K562 (cell line): ENCODE measurements around the gene OR13J1. TPM values are rescaled to one million over a fixed set of nuclear protein-coding genes. Genes with fewer than 3 reads are reported as not detected.

Experiments
- ATAC-seq: fragments of 200-7000 bp; cut with Tn5 transposase; 3 replicates; pipeline ENCODE4 v1.9.1; 2020; ENCODE audit warnings: moderate library complexity
- BruUV-seq: library from RNA; stranded (reverse); fragments of 400-500 nt; replicated peaks from 2 replicates; lab custom pipeline; 2021; lab: Mats Ljungman, UMichigan
- CTCF ChIA-PET: fragments of 300-600 bp; formaldehyde crosslinking; extraction: SDS; loops from one replicate; lab custom pipeline; 2021; ENCODE audit warnings: low intra/inter-chr PET ratio; lab: Yijun Ruan, JAX
- POLR2A ChIA-PET: fragments of 300-600, 350-650 bp; sonication (Branson Sonifier 250); formaldehyde crosslinking; extraction: SDS; loops from one replicate; lab custom pipeline; 2021; ENCODE audit warnings: antibody characterized with exemption, inconsistent platforms; lab: Yijun Ruan, JAX
- DNase-seq, 4 experiments: peaks; one replicate each; pipeline versions ENCODE4 v3.0.0 to v3.0.0-alpha.2; 2011 to 2018; ENCODE audit warnings: low spot score in 3 of 4, mixed read lengths in 3 of 4; ENCODE audit errors: extremely low read depth in 1 of 4
- FAIRE-seq: peaks from 2 replicates; lab custom pipeline; 2011; peaks lifted over from hg19 to GRCh38; lab: Jason Lieb, UNC
- H2AFZ ChIP-seq: 2 replicates; pipeline ENCODE4 v1.6.0; 2011; ENCODE audit warnings: low read depth, low read length, control low read depth, inconsistent platforms
- H3K27ac ChIP-seq: fragments of 200-600 bp; 3 replicates; pipeline ENCODE4 v1.8.0; 2011; ENCODE audit warnings: low read depth, mild to moderate bottlenecking, control low read depth, inconsistent platforms, low read length, moderate library complexity, mixed read lengths; ENCODE audit errors: extremely low read depth
- H3K27me3 ChIP-seq, 2 experiments: fragments of 300-600 bp in 1 of 2; 2 replicates in 1 of 2; 3 replicates in 1 of 2; pipeline versions ENCODE4 v1.6.0 to v1.8.0; 2011; ENCODE audit warnings: inconsistent platforms in 2 of 2, low read length in 2 of 2, mild to moderate bottlenecking in 1 of 2, mixed read lengths in 1 of 2, moderate library complexity in 1 of 2; ENCODE audit not compliant: control insufficient read depth in 2 of 2, insufficient read depth in 2 of 2
- H3K36me3 ChIP-seq: fragments of 300-600 bp; 3 replicates; pipeline ENCODE4 v1.8.0; 2011; ENCODE audit warnings: mild to moderate bottlenecking, low read length, inconsistent platforms; ENCODE audit not compliant: control insufficient read depth, insufficient read depth
- H3K4me1 ChIP-seq, 2 experiments: fragments of 200-600 bp in 1 of 2; replicated peaks in 1 of 2; 2 replicates in 1 of 2; 3 replicates in 1 of 2; pipeline versions ENCODE4 v1.5.1 to v1.8.0; 2011; ENCODE audit warnings: inconsistent platforms in 2 of 2, low read length in 2 of 2, mild to moderate bottlenecking in 1 of 2, mixed read lengths in 1 of 2, moderate library complexity in 1 of 2; ENCODE audit not compliant: control insufficient read depth in 2 of 2, insufficient read depth in 2 of 2
- H3K4me2 ChIP-seq: 2 replicates; pipeline ENCODE4 v1.6.1; 2011; ENCODE audit warnings: low read length, control low read depth, inconsistent platforms, mixed read lengths; ENCODE audit not compliant: insufficient read depth
- H3K4me3 ChIP-seq: fragments of 200-600 bp; sonication (generic), shearing (Covaris generic); 2 replicates; pipeline ENCODE4 v1.5.1; 2016; ENCODE audit warnings: control low read depth, inconsistent platforms
- H3K79me2 ChIP-seq: fragments of 200-600 bp; 3 replicates; pipeline ENCODE4 v1.8.0; 2011; ENCODE audit warnings: low read length, inconsistent platforms; ENCODE audit not compliant: control insufficient read depth, insufficient read depth
- H3K9ac ChIP-seq, 2 experiments: 2 replicates each; pipeline versions ENCODE4 v1.6.0 to v1.6.1; 2011; ENCODE audit warnings: low read depth in 2 of 2, low read length in 2 of 2, control low read depth in 1 of 2, inconsistent platforms in 1 of 2, mild to moderate bottlenecking in 1 of 2, mixed read lengths in 1 of 2; ENCODE audit not compliant: insufficient read depth in 1 of 2
- H3K9me1 ChIP-seq: one replicate; pipeline ENCODE4 v1.6.0; 2011; ENCODE audit warnings: inconsistent platforms, mild to moderate bottlenecking, low read length, moderate library complexity; ENCODE audit not compliant: control insufficient read depth, insufficient read depth
- H3K9me3 ChIP-seq: replicated peaks from 2 replicates; pipeline ENCODE4 v1.5.1; 2011; ENCODE audit warnings: low read depth, low read length, inconsistent platforms; ENCODE audit not compliant: control insufficient read depth, insufficient read depth
- H4K20me1 ChIP-seq: replicated peaks from 2 replicates; pipeline ENCODE4 v1.6.1; 2011; ENCODE audit warnings: low read length, inconsistent platforms, mixed read lengths; ENCODE audit not compliant: control insufficient read depth, insufficient read depth
- IRF2 ChIP-seq: sonication (generic); formaldehyde crosslinking; IDR thresholded peaks from 2 replicates; pipeline ENCODE4 v1.8.1; 2022; ENCODE audit warnings: mild to moderate bottlenecking, missing genetic modification reagents
- MAFG ChIP-seq: fragments of 450-650 bp; conservative IDR thresholded peaks from 2 replicates; pipeline ENCODE4 v1.6.1; 2016; ENCODE audit warnings: missing genetic modification characterization, missing compliant biosample characterization
- NFIC ChIP-seq: fragments of 450-650 bp; IDR thresholded peaks from 2 replicates; pipeline ENCODE4 v1.6.1; 2017; ENCODE audit warnings: mild to moderate bottlenecking, inconsistent platforms
- PHF20 ChIP-seq: fragments of 450-650 bp; IDR thresholded peaks from 2 replicates; pipeline ENCODE4 v1.6.1; 2018; ENCODE audit not compliant: partially characterized antibody
- RFX7 ChIP-seq: fragments of 250-450 bp; sonication (Bioruptor Pico); IDR thresholded peaks from 2 replicates; pipeline ENCODE4 v1.5.1; 2021; ENCODE audit warnings: mild to moderate bottlenecking
- SIX5 ChIP-seq, 2 experiments: IDR thresholded peaks; 2 replicates each; pipeline ENCODE4 v1.6.1; 2011; ENCODE audit warnings: low read length in 2 of 2, borderline replicate concordance in 1 of 2, low read depth in 1 of 2, mild to moderate bottlenecking in 1 of 2, moderate library complexity in 1 of 2; ENCODE audit not compliant: insufficient read depth in 1 of 2
- SMAD2 ChIP-seq: fragments of 150-350 bp; IDR thresholded peaks from 2 replicates; pipeline ENCODE4 v1.6.1; 2014; ENCODE audit warnings: low read depth, mild to moderate bottlenecking, low read length
- TBP ChIP-seq: optimal IDR thresholded peaks from 2 replicates; pipeline ENCODE3; 2011; ENCODE audit warnings: low read depth, low read length, improper control_type of control experiment
- THRA ChIP-seq: fragments of 450-650 bp; IDR thresholded peaks from 2 replicates; pipeline ENCODE4 v1.6.1; 2017; ENCODE audit warnings: mild to moderate bottlenecking, moderate library complexity
- WHSC1 ChIP-seq: IDR thresholded peaks from one replicate; pipeline ENCODE4 v1.6.1; 2012; ENCODE audit warnings: low read length, control low read depth, inconsistent platforms
- ZC3H11A ChIP-seq: IDR thresholded peaks from 2 replicates; pipeline ENCODE4 v1.6.1; 2012; ENCODE audit warnings: low read depth, low read length, improper control_type of control experiment
- ZNF398 ChIP-seq: fragments of 250-450 bp; sonication (Bioruptor Pico); IDR thresholded peaks from 2 replicates; pipeline ENCODE4 v1.8.0; 2021; ENCODE audit warnings: moderate library complexity, mild to moderate bottlenecking, inconsistent platforms
- ZNF584 ChIP-seq: fragments of 200-800 bp; sonication (Bioruptor generic); IDR thresholded peaks from 2 replicates; pipeline ENCODE4 v1.6.1; 2016; ENCODE audit warnings: low read depth, mild to moderate bottlenecking, missing genetic modification characterization, missing compliant biosample characterization
- ZNF696 ChIP-seq: fragments of 250-450 bp; sonication (Bioruptor Pico); conservative IDR thresholded peaks from 2 replicates; pipeline ENCODE4 v1.4.0; 2020; ENCODE audit warnings: mild to moderate bottlenecking, moderate library complexity
- WGBS: fragments of 100-300 bp; shearing (Covaris generic); methylation state at CpG from one replicate; pipeline ENCODE4 v1.1.6; 2016; ENCODE audit warnings: low coverage, mixed read lengths; ENCODE audit not compliant: insufficient coverage; ENCODE audit errors: missing lambda C conversion rate; 5-methylcytosine and 5-hydroxymethylcytosine counted together
- in situ Hi-C: fragments of 300-500 bp; cut with MboI; formaldehyde crosslinking; loops from 4 replicates; pipeline ENCODE4 v1.15.0; 2018; ENCODE audit warnings: inconsistent platforms, mixed read lengths
- intact Hi-C: fragments of 100-400 bp; cut with micrococcal nuclease; formaldehyde crosslinking; loops from 2 replicates; pipeline ENCODE4 v1.14.2; 2022
- polyA plus RNA-seq, 8 experiments: library from polyadenylated mRNA; depleted of rRNA in 4 of 8; stranded (reverse) in 5 of 8; unstranded in 3 of 8; fragments of >200 nt; fragmentation: Nextera tagmentation in 2 of 8; fragmentation: Illumina TruSeq in 1 of 8; extraction: Ambion mirVana in 2 of 8; extraction: Trizol in 1 of 8; gene quantifications; 2 replicates each; pipeline versions ENCODE4 v1.2.1 to v1.2.3, GENCODE V29; 2011 to 2014; ENCODE audit warnings: inconsistent platforms in 1 of 8, missing spikeins in 1 of 8
- total RNA-seq, 7 experiments: library from RNA; depleted of rRNA in 6 of 7; stranded (reverse); fragments of >200 nt in 6 of 7; fragmentation: Illumina TruSeq in 2 of 7; extraction: Trizol in 2 of 7; gene quantifications; 2 replicates each; pipeline versions ENCODE4 v1.2.1 to v1.2.3, GENCODE V29; 2011 to 2021; ENCODE audit warnings: low replicate concordance in 1 of 7
- TF ChIP-seq, protein P1 (sequence below): fragments of 450-650 bp; IDR thresholded peaks from 2 replicates; pipeline ENCODE4 v1.6.1; 2018; ENCODE audit warnings: mild to moderate bottlenecking, low read depth; ENCODE audit not compliant: partially characterized antibody

OR13J1 gene
- total and polyA plus RNA-seq, 9 of the 15 experiments (the other 6 are each of a cell fraction or from before 2014, with no cell fraction given), result not detected

GRCh38 chr9:35831040-35831439, 39.2 kb downstream of the OR13J1 start (continued):
- TF ChIP-seq WHSC1 (no peak), ZNF696 (CRISPR knock-in tag) (no peak), ZNF398 (CRISPR knock-in tag) (no peak), THRA (no peak)
- TF ChIP-seq, all 486 proteins: peak for 0

GRCh38 chr9:35829764-35830096, 40.5 kb downstream of the OR13J1 start:
- in situ Hi-C loops, result no loop called here
- Histone ChIP-seq H3K9me3 (no peaks in the 10 kb centered on the region), H3K27ac (no peak overlapping the region), H3K36me3 (no peaks in the 10 kb centered on the region), H3K4me2 (peak overlapping the region; percentile 86), H3K9me1 (no peaks in the 10 kb centered on the region), H2AFZ (peak overlapping the region; percentile 26; the same call in 1 of the 2 replicates), H4K20me1 (no peaks in the 10 kb centered on the region), H3K9ac (peak overlapping the region; percentile 5 to 91; a peak in 2 of 4 replicates), H3K4me1 (peaks cover 5 to 13% of the 10 kb centered on the region in 2 experiments; a peak in 4 of 5 replicates), H3K27me3 (no peaks in the 10 kb centered on the region), H3K79me2 (no peaks in the 10 kb centered on the region), H3K4me3 (peak overlapping the region; percentile 59)
- ChIA-PET POLR2A (no interaction called here), CTCF (interaction anchor here (0.6 kb wide), 1 partner anchor 19 kb away, joined by 3 read pairs; no protein-coding TSS in a partner anchor)
- ATAC-seq (peak; percentile 3; the same call in 1 of the 3 replicates), DNase-seq (no peak), FAIRE-seq (no peak)
- WGBS, result 22% methylated on average over 1 of the region's 2 CpGs
- BruUV-seq, result no TSS peak
- intact Hi-C loops, result no loop called here
- TF ChIP-seq RFX7, result no peak
- no peak for TF ChIP-seq ZNF584 (CRISPR knock-in tag)
- no peak for TF ChIP-seq TBP
- no peak for TF ChIP-seq SMAD2
- no peak for TF ChIP-seq THRA
- TF ChIP-seq IRF2, result no peak
- TF ChIP-seq NFIC, result no peak
- TF ChIP-seq SIX5 (IDR thresholded peaks at IDR 0.05; ENCODE audit: borderline replicate concordance in 1 of 2, insufficient read depth in 1 of 2, low read depth in 1 of 2, low read length in 2 of 2), result no peak
- no peak for TF ChIP-seq PHF20
- TF ChIP-seq, protein P1, sequence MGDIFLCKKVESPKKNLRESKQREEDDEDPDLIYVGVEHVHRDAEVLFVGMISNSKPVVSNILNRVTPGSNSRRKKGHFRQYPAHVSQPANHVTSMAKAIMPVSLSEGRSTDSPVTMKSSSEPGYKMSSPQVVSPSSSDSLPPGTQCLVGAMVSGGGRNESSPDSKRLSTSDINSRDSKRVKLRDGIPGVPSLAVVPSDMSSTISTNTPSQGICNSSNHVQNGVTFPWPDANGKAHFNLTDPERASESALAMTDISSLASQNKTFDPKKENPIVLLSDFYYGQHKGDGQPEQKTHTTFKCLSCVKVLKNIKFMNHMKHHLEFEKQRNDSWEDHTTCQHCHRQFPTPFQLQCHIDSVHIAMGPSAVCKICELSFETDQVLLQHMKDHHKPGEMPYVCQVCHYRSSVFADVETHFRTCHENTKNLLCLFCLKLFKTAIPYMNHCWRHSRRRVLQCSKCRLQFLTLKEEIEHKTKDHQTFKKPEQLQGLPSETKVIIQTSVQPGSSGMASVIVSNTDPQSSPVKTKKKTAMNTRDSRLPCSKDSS, result no peak
- TF ChIP-seq ZC3H11A, result no peak
- no peak for TF ChIP-seq MAFG
